Raji (cell line): ENCODE data around the gene MRI1.

ENCODE experiments used
- POLR2A ChIP-seq: IDR thresholded peaks from 2 replicates; pipeline ENCODE4 v1.6.1; 2011; ENCODE audit warnings: low read depth, low read length, control low read depth; ENCODE audit not compliant: insufficient read depth

Gene MRI1

GRCh38 chr19:13823256-13823655, 58.9 kb downstream of the MRI1 start:
- TF ChIP-seq POLR2A, result no peak
